SU-DHL-6 (cell line): ENCODE data around the gene INPP5A.

Source experiments
- CTCF ChIP-seq: fragments of 200-600 bp; sonication (generic); IDR thresholded peaks from one replicate; pipeline ENCODE4 v1.5.1; 2017; ENCODE audit warnings: antibody characterized with exemption, mild to moderate bottlenecking, low read length, moderate library complexity; ENCODE audit not compliant: insufficient read depth, poor library complexity, severe bottlenecking
- EZH2phosphoT487 ChIP-seq: fragments of 200-600 bp; sonication (generic), shearing (Covaris generic); conservative IDR thresholded peaks from 2 replicates; pipeline ENCODE4 v1.6.1; 2018; ENCODE audit warnings: mild to moderate bottlenecking, antibody characterized with exemption, low read length, moderate library complexity, mixed read lengths

- TF ChIP-seq CTCF (no peak), EZH2phosphoT487 (no peak)
Measured at GRCh38 chr10:132655735-132656134, 118.1 kb downstream of the INPP5A start.
